ENCODE data around the gene GRIA3. TPM values are rescaled to one million over a fixed set of nuclear protein-coding genes. Genes with fewer than 3 reads are reported as not detected.

The GRIA3 gene
- total RNA-seq, 1 experiment from 2014 or later: 1.4 TPM

DNA sequence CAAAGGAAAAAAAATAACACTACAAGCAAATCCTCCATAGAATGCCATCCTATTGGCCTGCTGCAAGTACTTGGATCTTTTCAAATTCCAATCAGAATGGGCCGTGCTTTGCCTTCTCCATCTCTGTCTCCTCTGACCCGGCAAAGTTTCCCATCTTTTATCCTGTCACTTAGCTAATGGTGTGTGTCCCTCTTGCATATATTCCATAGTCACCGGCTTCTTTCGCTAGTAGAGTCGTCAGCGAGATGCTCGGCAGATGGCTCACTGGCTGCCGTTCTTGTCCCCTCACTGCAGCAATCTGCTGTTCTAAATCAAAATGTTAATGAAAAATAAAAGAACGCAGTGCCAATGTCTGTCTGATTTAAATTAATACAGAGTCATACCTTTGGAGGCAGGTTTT is 22.1 kb downstream of the GRIA3 start:
- H3K23ac ChIP-seq (ENCODE audit: insufficient read length, low read depth, low read length): no peak overlapping the region
- Mint-ChIP-seq H3K9me3 (peaks cover 0 to 71% of the 10 kb centered on the region in 2 experiments; a peak in 2 of 5 replicates), H3K4me1 (peaks cover 0 to 2% of the 10 kb centered on the region in 2 experiments; a peak in 1 of 4 replicates), H3K4me3 (no peak overlapping the region), H3K36me3 (ENCODE audit: insufficient read depth in 1 of 3, low read depth in 3 of 3) (peaks cover 0 to 2% (median 2%) of the 10 kb centered on the region in 3 experiments; a peak in 4 of 7 replicates), H3K27me3 (ENCODE audit: low read depth) (no peaks in the 10 kb centered on the region), H3K27ac (no peak overlapping the region)
- no peak overlapping the region for H2AK5ac ChIP-seq (ENCODE audit: insufficient read length, low read length)
- no peak overlapping the region for H2BK5ac ChIP-seq (ENCODE audit: insufficient read length, low read length)
- no peak for DNase-seq
- no peak overlapping the region for H3K4me2 ChIP-seq (ENCODE audit: insufficient read depth, insufficient read length, low read length)
- H3K56ac ChIP-seq (ENCODE audit: insufficient read length, low read depth, low read length): no peak overlapping the region
- TF ChIP-seq, protein P1, sequence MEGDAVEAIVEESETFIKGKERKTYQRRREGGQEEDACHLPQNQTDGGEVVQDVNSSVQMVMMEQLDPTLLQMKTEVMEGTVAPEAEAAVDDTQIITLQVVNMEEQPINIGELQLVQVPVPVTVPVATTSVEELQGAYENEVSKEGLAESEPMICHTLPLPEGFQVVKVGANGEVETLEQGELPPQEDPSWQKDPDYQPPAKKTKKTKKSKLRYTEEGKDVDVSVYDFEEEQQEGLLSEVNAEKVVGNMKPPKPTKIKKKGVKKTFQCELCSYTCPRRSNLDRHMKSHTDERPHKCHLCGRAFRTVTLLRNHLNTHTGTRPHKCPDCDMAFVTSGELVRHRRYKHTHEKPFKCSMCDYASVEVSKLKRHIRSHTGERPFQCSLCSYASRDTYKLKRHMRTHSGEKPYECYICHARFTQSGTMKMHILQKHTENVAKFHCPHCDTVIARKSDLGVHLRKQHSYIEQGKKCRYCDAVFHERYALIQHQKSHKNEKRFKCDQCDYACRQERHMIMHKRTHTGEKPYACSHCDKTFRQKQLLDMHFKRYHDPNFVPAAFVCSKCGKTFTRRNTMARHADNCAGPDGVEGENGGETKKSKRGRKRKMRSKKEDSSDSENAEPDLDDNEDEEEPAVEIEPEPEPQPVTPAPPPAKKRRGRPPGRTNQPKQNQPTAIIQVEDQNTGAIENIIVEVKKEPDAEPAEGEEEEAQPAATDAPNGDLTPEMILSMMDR (conservative IDR thresholded peaks at IDR 0.05): no peak
- H3K18ac ChIP-seq (ENCODE audit: insufficient read length, low read depth, low read length): no peak overlapping the region
- H3K4me1 ChIP-seq (ENCODE audit: insufficient read depth, low read length): no peaks in the 10 kb centered on the region
- H4K8ac ChIP-seq (replicated peaks; ENCODE audit: insufficient read length, low read depth, low read length): no peak overlapping the region
- no peak overlapping the region for H2BK20ac ChIP-seq (ENCODE audit: low read depth, low read length, poor library complexity, severe bottlenecking)
- H2BK12ac ChIP-seq (ENCODE audit: insufficient read length, low read depth, low read length): no peak overlapping the region
- H3K23me2 ChIP-seq (ENCODE audit: insufficient read length, low read depth, low read length, poor library complexity, severe bottlenecking): peaks cover 3% of the 10 kb centered on the region
- peaks cover 2% of the 10 kb centered on the region; the same call in 1 of the 2 replicates for H3K27me3 ChIP-seq (ENCODE audit: insufficient read depth, low read length)
- H3K27ac ChIP-seq (ENCODE audit: insufficient read length, low read depth, low read length): no peak overlapping the region
- no peak overlapping the region for H2AFZ ChIP-seq (ENCODE audit: low read length)
- H3K14ac ChIP-seq (ENCODE audit: insufficient read depth, low read length): no peak overlapping the region
- no CpG with 5 or more reads among the region's 9 CpGs for WGBS (ENCODE audit: extremely low coverage, insufficient read length, low lambda C conversion rate)
- H3T11ph ChIP-seq (ENCODE audit: low read length): no peak overlapping the region
- H3K79me1 ChIP-seq (ENCODE audit: insufficient read depth, low read depth, low read length, poor library complexity, severe bottlenecking): no peaks in the 10 kb centered on the region
- H2BK15ac ChIP-seq (ENCODE audit: low read depth, low read length): no peak overlapping the region
- H3K4ac ChIP-seq (ENCODE audit: low read depth, low read length): no peak overlapping the region
- H2BK120ac ChIP-seq (ENCODE audit: low read depth, low read length, poor library complexity, severe bottlenecking): no peak overlapping the region
- H3K9me3 ChIP-seq (ENCODE audit: control insufficient read depth, low read depth, low read length): peaks cover 38% of the 10 kb centered on the region
- no peak overlapping the region for H4K5ac ChIP-seq (ENCODE audit: insufficient read length, low read depth, low read length)
- no peaks in the 10 kb centered on the region for H4K20me1 ChIP-seq (ENCODE audit: control insufficient read depth, insufficient read depth, insufficient read length)
- H3K79me2 ChIP-seq (ENCODE audit: insufficient read depth, low read length): no peaks in the 10 kb centered on the region
- no peak overlapping the region for H4K91ac ChIP-seq (ENCODE audit: insufficient read length, low read depth, low read length)
- no peak overlapping the region for H3K9ac ChIP-seq (ENCODE audit: extremely low read depth, insufficient read length, low read length)

Data from H9 (cell line).